Stimulated activated CD8-positive, alpha-beta memory T cell treated with anti-CD3 and anti-CD28 coated beads, Interleukin-4, amount 100 ng/mL, for 24 hours (primary cell): ENCODE data around the gene TSHZ2.

ENCODE experiments used
- DNase-seq: peaks from one replicate; pipeline ENCODE4 v3.0.0-alpha.2; 2020; ENCODE audit warnings: low read depth

The TSHZ2 gene

DNA sequence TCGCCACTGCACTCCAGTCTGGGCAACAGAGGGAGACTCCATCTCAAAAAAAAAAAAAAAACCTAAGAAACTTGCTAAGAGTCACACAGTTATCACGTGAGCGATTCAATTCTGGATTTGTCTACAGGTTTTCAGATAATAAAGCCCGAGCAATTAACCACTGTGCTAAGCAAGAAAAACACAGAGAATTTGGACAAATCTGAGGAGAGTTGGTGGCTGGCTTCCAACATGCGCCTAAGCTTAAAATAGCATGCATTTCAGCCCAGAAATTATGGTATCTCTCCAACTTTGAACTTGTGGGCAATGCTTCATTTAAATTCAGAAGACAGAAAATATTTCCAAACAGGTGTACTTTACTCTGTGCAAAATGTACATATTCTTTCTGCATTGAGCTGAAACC is 232.9 kb downstream of the TSHZ2 start:
- DNase-seq, result no peak

DNA sequence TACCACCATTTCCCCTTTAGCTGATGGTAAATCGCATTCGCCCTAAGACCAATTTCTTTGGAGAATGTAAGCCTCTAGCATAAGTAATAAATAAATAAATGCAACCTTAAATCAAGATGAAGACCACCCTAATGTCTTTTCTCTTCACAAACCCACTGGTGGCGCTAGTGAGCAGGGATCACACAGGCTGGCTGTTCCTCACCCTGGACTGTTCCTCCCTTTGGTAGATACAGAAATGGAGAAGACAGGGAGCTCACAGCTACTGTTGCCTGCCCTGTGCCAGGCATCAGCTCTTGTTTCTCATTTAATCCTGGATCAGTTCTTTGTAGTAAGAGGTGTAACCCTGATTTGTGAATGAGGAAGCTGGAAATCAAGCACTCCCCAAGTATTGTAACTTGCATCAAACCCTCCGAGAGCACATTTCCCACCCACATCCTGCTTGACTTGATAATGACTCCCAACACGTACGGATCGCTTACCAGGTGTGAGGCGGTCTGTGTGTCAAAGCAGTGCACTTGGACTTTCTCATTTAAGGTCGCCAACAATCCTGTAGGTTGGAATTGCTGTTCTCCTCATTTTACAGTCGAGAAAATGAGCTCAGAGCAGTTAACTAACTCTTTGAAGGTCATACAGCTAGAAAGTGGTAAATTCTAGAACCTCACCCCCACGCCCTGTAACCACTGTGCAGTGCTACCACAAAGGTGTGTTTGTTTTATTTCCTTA is 236.1 kb downstream of the TSHZ2 start:
- no peak for DNase-seq

DNA sequence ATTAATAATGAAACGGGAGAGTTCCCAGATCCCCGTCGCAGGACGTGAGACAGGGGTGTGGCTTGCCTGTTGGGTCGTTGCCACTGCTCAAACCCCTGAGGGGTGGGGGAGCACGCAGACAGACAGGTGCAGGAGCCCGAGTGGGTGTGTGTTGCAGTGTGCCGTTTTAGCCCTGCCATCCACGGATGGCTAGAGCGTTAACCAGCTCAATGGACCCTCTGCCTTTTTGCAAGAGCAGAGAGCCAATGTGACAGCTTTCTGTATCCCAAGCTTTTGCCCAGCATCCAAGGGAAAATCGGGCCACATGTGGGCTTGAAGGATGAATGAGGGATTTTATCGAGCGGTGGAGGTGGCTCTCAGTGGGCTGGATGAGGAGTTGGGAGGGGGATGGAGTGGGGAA is 237.9 kb downstream of the TSHZ2 start:
- DNase-seq, result no peak

DNA sequence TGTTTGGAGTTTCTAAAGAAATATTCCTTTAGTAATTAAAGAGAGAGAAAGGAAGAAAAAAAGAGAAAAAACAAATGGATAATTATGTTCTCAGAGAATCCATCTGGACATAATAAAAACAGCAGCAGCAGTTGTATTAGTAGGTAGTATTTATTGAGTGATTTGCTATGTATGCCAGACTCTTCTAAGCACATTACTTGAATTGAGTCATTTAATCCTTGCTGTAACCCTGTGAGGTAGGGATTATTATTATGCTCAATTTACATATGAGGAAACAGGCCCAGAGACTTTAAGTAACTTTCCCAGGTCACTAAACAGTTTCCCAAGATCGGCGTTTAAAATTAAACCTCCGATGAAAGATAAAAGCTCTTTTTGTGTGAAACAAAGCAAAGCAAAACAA is 238.8 kb downstream of the TSHZ2 start:
- DNase-seq, result no peak

DNA sequence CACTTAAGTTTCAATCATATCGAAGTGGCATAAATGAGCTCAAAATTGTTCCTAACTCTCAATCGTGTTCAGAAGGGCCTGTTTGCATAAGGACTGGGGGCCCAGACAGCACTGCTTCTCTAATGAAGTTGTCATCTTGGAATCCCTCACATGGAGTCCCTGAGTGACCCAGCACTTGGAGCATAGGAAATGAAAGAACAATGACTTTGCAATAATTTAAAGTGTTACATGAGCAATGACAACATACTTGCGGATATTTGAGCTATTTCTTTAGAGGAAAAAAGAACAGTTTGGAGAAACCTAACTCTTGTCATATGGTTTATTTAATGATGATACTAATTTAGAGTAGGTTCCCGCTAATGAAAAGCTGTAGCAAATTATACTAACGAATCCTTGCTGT is 239.9 kb downstream of the TSHZ2 start:
- DNase-seq, result no peak

DNA sequence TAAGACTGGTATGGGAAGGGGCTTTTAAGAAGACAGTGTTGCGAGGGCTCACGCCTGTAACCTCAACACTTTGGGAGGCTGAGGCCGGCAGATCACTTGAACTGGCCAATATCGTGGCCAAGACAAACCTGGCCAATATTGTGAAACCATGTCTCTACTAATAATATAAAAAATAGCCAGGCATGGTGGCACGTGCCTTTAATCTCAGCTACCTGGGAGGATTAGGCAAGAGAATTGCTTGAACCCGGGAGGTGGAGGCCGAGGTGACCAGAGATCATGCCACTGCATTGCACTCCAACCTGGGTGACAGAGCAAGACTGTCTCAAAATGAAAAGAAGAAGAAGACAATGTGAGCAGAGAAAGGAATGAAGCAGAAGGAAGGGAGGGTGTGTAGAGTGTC is 242.2 kb downstream of the TSHZ2 start:
- no peak for DNase-seq

DNA sequence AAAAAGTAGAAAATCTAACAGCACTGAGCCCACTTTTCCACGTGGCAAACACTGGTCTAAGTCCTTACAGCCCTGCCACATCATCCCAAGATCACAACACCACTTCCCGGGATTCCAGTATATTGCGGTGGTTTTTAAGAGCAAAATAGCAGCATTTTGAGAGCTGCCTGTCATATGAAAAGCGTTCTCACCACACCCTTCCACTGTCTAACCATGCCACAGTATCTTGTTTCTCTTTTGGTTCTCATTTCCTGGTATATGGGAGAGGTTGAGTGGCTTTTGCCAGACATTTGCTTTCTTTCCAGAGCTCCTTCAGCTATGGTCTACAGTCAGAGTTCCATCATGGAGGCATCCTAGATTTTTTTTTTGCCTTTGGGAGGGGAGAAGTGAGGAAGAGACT is 243.0 kb downstream of the TSHZ2 start:
- no peak for DNase-seq

DNA sequence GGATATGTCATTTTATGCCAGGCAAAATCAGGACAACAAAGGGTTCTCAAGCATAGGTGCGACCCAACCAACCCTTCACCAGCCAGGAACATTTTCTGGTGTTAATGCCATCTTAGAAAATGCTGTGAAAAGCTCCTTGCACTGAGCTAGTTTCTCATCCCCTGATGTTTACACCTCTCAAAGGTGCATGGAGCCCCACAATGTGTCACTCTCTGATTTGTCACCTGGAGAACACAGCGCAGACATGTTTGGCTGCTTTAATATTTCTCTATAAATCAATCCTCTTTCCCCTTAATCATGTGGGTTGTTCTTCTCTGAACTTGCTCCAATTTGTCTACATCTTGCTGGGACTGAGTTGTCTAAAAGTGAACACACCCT is 244.3 kb downstream of the TSHZ2 start:
- no peak for DNase-seq

DNA sequence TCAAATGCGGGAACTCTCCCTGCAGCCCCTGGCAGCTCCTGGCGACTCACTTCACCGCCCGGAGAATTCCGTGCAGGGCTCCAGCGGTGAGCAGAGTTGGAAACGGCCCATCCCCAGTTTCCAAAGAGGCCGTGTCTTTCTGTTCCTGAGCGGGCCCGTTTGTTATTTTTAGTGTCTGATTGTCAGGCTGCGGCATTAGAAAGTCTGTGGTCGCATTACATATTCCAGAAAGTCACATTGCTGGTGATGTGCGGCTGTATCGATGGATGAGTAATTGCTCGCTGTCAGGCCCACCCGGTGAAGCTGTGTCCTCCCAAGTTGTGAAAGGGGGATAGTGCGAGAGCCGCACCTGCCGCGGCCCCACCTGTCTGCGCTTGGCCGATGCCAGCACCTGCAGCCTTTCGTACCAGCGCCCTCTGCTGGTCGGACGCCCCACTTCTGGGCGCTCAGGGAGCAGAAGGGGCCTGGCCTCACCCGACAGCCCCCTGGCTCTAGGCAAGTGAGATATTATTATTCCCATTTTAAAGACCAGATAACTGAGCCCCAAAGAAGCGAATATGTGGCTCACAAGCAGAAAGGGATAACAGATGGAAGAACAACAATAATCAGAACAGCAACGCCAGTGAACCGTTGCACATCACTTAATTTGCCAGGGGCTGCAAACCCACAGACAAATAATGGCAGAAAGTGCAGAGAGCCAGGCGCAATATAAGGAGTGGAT is 244.9 kb downstream of the TSHZ2 start:
- DNase-seq, result peak; percentile 67

DNA sequence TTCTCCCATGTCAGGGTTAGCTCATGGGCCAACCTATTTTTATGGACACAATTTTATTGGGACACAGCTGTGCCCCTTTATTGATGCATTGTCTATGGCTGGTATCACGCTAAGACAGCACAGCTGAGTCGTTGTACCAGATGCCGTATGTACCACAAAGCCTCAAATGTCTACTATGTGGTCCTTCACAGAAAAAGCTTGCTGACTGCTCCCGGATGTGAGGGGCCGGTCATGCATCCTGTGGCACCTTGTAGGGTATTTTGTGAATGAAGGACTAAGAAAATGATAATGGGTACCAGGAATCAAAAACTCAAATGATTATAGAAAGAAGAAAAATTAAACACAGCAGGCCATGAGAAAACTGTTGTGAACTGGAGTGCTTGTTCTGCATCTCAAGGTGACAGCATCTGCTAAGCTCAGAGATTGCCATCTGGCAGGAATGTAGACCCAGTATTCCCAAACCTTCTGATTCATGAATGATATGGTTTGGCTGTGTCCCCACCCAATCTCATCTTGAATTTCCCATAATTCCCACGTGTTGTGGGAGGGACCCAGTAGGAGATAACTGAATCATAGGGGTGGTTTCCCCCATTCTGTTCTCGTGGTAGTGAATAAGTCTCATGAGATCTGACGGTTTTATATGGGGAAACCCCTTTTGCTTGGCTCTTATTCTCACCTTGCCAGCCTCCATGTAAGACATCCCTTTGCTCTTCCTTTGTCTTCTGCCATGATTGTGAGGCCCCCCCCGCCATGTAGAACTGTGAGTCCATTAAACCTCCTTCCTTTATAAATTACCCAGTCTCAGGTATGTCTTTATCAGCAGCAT is 248.5 kb downstream of the TSHZ2 start:
- no peak for DNase-seq

DNA sequence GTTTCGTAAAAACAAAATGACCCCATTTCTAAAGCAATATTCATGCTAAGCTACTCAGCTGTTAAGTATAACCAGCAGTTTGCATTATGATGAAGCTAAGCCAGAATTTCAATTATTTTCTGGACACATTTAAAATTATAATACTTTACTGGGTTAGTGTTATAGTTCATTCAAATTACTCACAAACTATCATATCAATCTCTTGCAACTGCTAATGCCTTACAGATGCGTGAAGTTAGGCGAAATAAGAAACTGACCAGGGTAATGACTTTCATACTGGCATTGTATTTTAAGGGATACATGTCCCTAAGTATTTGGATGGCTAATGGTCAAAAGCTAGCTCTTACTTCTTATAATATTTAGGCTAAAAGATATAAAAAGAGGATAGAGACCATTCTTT is 249.6 kb downstream of the TSHZ2 start:
- no peak for DNase-seq

DNA sequence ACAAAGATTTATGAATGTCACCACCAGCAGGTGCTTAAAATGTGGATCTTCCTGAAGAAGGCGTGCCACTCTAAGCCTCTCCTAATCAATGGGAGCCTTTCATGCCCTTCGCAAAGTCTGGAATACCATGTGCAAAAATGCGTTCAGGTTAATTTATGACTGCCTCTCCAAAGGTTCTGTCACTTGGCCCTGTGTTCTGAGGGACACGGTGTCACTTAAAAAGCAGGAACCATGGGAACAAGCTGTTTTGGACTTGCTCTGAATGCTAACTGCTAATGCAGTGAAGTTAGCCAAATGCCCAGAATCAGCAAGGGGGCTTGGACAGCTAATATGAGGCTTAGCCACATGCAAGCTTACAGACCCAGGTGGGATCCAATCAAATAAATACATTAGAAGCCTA is 250.3 kb downstream of the TSHZ2 start:
- no peak for DNase-seq

DNA sequence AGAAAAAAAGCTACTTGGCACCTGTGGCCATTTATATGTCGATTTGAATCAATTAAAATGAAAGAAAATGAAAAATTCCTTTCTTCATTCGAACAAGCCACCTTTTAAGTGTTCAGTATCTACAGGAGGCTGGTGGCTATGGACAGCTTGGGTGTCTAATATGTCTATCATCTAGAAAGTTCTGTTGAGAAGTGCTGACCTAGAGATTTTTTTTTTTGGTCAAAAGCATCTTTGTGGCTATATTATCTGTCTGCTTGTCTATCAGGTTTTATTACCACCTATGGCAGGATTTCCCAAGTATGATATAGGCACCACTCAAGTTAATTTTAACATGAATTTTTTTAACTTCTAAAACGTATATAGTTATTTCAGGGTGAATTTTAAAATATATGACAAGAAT is 250.8 kb downstream of the TSHZ2 start:
- DNase-seq, result no peak

DNA sequence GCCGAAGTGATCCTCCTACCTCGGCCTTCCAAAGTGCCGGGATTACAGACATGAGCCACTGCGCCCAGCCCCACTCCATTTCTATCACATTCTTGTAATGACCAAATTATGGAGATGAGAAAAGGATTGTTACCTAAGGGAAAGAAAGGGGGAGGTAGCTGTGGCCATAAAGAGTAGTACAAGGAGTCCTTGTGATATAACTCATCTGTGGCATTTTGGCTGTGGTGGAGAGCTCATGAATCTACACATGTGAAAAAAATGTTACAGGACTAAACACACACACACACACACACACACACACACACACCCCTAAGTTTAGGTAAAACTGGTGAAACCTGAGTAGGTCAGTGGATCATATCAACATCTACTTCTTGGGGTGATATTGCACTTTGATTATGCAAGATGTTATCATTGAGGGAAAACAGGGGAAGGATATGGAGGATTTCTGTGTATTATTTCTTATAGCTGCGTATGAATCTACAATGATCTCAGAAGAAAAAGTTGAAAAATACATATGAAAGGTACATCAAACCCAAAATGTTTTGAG is 251.5 kb downstream of the TSHZ2 start:
- DNase-seq, result no peak

DNA sequence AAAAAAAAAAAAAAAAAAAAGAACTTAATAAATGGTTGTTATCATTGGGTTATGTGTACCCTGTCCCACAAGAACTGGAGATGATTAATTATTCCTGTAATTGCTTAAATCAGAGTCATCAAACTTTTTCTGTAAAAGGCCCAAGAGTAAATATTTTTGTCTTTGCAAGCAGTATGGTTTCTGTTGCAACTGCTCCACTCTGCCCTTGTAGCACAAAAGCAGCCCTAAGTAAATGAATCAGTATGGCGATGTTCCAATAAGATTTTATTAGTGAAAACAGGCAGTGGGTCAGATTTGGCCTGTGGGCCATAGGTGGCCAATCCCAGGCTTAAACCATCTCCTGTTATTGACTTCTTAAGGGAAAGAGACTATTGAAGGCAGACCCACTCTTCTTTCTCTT is 252.7 kb downstream of the TSHZ2 start:
- DNase-seq, result no peak

DNA sequence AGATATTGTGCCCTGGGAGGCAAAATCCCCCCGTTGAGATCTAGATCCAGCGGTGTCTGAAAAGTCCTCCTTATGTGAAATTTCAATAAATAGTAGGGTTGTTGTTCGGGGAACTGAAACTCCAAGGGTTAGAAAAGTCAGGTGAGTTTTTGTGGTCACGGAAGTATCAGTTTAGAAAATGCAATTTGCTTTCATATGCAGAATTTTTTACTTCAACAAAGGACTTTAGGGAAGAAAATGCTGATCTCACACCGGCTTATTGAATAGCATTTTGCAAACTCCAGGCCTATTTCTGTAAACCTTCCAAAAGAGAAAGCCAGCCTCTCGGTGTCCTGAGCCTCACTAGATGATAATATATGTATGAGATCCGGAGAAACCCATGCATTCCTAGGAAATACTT is 254.7 kb downstream of the TSHZ2 start:
- DNase-seq, result no peak

DNA sequence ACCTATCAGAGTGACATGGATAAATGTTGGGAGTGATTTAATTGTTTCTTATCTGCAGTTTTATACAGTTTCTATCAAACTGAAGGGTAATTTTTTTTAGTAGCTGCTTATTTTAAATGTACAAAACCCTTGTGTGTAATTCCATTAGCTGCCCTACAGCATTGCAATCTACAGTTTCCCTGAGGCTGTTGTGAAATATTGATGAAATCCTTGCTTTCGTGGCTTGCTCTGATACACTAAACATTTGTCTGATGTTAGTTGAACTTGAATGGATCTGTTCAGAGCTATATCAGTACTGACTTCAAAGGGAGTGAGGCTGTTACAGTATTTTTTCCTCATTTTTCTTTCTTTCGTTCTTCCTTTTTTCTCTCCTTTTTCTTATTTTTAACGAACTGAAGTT is 255.4 kb downstream of the TSHZ2 start:
- no peak for DNase-seq

DNA sequence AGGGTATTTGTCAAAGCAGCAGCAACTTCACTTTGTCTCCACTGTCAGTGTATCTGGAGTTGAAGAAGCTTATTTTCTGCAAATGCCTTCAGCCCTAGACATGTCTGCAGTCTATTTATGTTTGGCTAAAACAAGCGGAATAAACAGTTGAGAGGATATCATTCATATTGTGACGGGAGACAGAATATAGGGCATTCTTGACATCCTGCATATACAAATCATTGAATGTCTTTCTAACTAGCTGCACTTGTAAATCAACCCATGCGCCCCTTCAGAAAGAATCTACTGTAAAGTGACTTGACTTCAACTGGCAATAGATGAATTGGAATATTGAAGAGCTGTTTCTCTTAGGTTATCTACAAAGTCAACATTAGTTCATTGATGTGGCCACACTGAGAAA is 258.9 kb downstream of the TSHZ2 start:
- DNase-seq, result no peak

DNA sequence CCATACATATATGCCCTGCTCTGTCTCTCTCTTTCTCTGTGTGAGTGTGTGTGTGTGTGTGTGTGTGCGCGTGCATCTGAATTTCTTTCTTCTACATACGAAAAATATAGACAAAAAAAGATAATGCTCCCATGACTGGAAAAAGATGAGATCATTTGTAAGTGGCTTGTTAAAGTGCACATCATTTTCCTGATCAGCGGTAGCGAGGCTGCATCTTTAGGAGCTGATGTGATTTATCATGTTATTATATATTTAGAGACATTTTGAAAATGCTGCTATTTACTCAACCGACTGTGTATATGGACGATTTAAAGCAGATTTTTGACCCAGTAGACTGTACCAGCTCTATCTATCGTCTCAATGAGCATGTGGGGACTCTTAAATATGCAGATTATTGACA is 265.3 kb downstream of the TSHZ2 start:
- DNase-seq, result no peak

DNA sequence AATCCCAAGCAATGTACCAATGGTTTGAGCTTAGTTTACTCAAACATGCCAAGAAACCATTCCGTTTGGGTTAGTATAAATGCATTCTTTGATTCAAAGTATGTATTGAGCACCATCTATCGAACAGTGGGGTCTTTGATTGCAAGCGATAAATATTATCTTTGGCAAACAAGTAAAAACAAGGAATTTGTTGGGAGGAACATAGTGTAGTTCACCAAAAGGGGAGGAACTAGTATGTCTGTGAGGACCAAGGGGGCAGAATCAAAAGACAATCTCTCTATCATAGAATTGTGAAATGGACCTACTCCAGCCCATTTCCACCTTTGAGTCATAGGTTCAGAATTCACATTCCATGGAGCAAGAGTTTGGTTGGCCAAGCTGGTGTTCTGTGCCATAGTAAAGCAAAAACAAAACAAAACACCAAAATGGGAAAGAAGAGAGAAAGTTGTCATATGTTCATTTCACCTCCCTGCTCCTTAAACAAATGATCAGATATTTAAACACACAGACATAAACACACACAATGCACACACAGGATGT is 266.0 kb downstream of the TSHZ2 start:
- DNase-seq, result no peak

DNA sequence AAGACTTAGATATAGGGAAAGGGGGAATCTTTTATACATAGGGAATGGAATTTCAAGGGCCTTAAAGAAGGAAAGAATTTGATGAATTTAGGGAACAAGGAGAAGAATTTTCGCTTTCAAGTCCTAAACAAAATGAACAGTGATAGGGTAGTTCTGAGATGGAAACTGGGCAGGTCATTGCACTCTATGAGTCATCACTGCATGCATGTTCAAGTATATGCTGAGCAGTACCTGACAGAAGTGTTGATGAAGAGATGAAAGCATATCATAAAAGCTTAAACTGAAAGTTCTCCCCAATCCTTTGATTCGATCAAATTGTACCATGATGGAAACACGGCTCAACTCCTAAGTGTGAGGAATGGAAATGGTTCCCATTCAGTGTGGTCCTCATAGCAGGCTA is 271.0 kb downstream of the TSHZ2 start:
- no peak for DNase-seq

DNA sequence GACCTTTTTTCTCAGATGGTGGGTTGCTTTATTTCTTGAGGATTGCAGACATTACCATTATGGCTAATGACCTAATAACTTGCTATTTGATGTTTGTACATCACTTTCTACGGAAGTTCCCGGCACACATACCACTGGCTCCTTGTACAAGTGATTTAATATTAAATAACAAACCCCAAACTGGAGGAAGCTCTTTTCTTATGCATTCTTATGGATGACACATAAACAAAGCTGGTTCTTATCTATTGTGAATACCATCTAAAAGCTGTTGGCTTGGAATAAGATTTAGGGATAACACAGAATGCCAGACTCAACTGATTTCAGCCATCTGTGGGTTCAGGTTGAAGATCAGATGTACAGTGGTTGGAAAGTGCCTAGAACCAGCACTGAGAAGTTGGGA is 272.6 kb downstream of the TSHZ2 start:
- DNase-seq, result no peak

DNA sequence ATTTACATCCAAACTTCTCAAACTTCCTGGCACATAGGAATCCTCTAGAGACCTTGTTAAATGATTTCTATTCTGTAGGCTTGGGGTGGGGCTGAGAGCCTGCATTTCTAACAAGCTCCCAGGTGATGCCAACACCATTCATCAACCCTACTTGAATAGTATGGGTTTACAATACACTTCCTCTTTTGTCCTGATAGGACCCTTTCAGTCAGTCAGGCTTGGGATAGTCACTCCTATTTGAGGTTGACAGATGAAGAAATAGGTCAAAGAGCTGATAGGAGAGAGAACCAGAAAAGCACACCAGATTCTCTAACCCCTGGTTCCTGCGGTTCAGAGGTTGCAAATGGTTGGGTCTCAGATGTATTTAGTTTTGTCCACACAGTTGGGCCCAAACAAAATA is 273.4 kb downstream of the TSHZ2 start:
- no peak for DNase-seq
